ENCODE measurements around the gene DYNC1LI1. TPM values are rescaled to one million over a fixed set of nuclear protein-coding genes. Genes with fewer than 3 reads are reported as not detected.
"Not testable (repeated sequence)": the region's sequence is repeated elsewhere in the genome, so short reads cannot be mapped to it uniquely, and the experiment has no call there.

DYNC1LI1 gene
- total RNA-seq, 1 donor from 2014 or later: 29.0 TPM

DNA sequence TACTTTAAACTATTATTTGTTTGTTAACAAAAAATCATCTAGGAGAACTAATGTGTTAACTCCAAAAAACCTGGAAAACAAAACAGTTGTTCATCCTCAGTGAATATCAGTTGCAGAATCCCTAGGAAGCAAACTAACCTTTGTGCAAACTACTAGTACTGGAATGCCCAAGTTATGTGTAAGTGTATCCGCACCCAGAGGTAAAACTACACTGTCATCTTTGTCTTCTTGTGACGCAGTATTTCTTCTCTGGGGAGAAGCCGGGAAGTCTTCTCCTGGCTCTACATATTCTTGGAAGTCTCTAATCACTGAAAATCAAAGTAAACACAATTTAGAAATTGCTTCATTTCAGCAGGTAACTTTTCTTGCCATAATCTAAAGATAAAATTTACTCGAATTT lies 29.8 kb downstream of the DYNC1LI1 start:
- intact Hi-C loops (cut with micrococcal nuclease): no loop called here

DNA sequence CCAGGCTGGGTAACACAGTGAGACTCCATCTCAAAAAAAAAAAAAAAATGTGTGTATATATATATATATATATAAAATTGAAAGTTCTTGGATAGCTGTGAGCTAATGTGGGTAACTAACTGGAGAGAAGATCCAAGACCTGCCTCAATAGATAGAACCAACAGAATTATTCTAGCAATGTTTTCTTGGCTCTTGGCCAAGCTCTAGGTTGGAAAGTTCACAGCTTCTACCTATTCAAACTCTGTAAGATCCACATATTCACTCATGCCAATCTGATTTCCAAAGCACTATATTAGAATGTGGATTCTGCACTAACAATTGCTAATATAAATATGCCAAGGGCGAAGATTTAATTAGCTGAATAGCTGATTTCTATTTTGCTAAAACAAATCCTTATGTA lies 38.2 kb downstream of the DYNC1LI1 start:
- intact Hi-C loops (cut with micrococcal nuclease): no loop called here

DNA sequence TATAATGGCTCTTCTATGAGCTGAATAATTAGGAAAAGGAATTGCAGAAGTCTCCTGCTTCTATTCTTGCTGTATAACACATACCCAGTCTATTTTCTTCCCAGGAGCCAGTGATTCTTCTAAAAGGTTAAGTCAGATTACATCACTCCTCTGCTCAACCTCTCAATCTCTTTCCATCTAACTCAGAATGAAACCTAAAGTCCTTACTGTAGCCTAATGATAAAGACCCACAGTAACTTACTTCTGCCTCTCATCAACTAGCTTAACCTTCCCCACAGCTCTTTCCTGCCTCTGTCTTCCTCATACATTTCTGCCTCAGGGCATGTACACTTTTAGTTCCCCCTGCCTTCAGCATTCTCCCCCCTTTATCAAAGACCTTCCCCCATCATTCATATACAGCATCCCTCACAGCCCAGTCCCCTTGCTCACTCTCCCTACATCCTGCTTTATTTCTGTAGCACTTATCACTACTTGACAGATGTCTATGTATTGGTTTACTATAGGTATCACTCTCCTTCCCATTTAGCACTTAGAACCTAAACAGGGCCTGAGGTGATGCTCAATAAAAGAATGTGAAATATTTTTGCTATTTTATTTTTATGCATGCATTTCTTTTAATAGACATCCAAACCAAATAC lies 39.5 kb downstream of the DYNC1LI1 start:
- intact Hi-C loops (cut with micrococcal nuclease): loop anchor here (2.0 kb wide), 1 partner anchor 42 kb away; no protein-coding TSS in a partner anchor

DNA sequence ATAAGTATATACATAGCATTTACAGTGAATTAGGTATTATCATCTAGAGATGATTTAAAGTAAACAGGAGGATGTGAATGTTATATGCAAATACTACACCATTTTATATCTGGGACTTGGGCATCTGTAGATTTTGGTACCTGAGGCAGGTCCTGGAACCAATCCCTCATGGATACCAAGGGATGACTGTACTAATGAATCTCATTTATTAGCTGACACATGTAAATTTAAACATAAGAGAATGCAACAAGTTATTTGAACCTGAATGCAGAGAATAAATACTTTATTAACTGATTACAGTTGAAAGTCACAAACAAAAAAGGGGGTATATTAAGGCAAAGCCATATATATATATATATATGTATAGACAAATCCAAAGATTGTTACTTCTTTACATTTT lies 44.9 kb downstream of the DYNC1LI1 start:
- intact Hi-C loops (cut with micrococcal nuclease): no loop called here

DNA sequence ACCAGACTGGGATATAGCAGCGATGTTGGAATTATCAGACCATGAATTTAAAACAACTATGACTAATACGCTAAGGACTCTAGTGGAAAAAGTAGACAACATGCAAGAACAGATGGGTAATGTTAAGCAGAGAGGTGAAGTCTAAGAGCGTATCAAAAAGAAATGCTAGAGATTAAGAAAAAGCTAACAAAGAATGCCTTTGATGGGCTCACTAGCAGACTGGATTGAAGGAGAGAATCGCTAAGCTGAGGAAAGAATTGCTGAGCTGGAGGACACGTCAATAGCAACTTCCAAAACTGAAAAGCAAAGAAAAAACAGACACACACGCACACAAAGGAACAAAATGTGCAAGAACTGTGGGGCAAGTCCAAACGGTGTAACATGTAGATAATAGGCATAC lies 48.0 kb downstream of the DYNC1LI1 start:
- intact Hi-C loops (cut with micrococcal nuclease): no loop called here

DNA sequence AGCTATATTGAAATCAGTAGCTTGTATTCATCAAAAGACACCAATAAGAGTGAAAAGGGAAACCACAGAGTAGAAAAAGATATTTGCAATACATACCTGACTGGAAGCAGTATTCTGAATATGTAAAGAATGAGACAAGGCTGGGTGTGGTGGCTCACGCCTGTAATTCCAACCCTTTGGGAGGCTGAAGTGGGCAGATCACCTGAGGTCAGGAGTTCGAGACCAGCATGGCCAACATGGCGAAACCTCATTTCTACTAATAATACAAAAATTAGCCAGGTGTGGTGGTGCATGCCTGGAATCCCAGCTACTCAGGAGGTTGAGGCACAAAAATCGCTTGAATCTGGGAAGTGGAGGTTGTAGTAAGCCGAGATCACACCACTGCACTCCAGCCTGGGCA lies 51.7 kb downstream of the DYNC1LI1 start:
- intact Hi-C loops (cut with micrococcal nuclease): not testable (repeated sequence)

DNA sequence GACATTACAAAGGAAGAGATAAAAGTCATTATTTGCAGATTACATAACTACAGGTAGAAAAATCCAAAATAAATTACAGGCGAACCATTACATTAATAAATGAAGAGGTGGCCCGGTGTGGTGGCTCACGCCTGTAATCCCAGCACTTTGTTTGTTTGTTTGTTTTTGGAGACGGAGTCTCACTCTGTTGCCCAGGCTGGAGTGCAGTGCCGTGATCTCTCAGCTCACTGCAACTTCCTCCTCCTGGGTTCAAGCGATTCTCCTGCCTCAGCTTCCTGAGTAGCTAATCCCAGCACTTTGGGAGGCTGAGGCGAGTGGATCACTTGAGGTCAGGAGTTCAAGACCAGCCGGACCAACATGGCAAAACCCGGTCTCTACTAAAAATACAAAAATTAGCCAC lies 53.9 kb downstream of the DYNC1LI1 start:
- intact Hi-C loops (cut with micrococcal nuclease): not testable (repeated sequence)

DNA sequence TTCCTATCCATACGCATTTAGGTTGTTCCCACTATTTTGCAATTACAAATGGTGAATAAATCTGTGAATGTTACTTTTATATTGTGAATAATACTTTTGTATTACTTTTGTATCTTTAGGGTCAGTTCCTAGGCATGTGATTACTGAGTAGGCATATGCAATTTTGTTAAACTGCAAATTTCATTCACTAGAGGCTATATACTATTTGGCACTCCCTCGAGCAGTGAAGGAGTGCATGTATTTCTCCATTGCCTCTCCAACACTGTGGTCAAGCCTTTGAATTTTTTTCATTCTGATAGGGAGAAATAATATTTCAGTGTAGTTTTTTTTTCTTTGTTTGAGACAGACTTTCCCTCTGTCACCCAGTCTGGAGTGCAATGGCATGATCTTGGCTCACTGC lies 59.7 kb downstream of the DYNC1LI1 start:
- intact Hi-C loops (cut with micrococcal nuclease): loop anchor here (2.0 to 5.0 kb wide), 2 partner anchors 60 to 76 kb away; partner anchors contain the start of gene DYNC1LI1

DNA sequence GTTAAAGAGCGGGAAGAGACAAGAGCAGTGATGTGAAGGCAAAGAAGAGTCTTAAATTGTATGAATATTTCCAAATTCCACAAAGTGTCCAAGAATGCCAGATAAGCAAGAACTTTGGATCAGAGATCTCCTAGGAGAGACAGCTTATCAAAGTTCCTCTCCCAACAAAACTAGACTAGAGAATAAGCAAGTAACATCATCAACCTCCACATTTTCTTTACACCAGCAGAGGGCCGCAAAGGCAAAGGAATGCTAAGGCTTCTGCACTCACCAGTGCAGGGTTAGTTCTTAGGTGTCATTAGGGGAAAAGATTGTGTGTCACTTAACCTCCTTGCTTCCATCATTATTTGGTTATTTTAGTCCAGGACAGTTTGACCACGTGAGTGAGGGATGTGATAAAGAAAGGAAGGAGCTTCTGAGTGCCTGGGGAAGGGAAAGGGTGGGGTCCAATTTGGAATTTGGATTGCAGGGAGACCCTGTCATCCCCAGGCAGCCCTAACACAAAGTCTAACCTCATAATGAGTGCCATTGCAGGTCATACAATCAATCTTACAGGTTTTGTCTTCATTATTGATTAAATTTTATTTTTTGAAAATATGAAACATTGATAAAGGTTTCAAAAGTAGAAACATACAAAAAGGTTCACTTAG lies 60.5 kb downstream of the DYNC1LI1 start:
- intact Hi-C loops (cut with micrococcal nuclease): loop anchor here (1.0 to 5.0 kb wide), 7 partner anchors 61 to 424 kb away; partner anchors contain the start of genes CNOT10 and DYNC1LI1

DNA sequence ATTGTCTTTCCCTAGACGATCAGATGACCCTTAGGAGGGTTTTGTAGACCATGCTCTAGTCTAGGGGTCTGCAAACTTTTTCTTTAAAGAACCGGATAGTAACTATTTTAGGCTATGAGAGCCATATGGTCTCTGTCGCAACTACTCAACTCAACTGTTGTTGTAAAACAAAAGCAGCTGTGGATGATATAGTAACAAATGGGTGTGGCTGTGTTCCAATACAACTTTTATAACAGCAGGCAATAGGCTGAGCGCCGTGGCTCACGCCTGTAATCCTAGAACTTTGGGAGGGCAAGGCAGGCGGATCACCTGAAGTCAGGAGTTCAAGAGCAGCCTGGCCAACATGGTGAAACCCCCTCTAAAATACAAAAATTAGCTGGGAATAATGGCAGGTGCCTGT lies 61.9 kb downstream of the DYNC1LI1 start:
- intact Hi-C loops (cut with micrococcal nuclease): no loop called here

DNA sequence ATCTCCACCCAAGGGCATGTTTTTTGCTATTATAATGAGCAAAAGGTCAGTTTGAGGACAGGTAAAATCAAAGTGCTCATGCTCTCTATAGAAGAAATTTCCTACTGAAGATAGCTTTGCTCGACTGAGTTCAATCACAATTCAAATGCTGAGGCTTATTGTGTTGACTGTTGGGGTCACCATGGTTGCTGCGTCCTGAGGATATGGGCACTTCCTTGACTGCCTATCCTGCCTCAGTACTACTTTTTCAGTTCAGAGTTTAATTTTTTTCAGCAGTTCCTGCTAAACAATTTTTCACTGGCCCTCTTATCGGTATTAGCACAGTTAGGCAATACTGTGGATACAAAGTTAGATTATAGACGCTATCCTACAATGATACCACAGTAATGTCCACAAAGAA lies 64.2 kb downstream of the DYNC1LI1 start:
- intact Hi-C loops (cut with micrococcal nuclease): no loop called here

DNA sequence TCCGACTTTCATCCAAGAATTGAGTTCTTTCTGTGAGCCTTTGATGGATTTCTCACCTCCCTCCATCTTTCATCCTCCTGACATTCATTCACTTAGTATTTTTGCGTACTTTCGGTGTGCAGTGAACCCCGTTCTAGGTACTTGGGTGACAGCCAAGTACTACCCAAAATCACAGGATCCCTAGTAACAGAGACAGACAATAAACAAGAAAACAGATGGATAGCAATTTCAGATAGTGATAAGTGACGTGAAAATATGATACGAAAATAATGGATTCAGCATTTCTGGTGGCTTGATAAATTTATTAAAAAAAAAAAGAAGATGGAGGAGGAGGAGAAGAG lies 67.7 kb downstream of the DYNC1LI1 start:
- intact Hi-C loops (cut with micrococcal nuclease): loop anchor here (1.0 to 2.0 kb wide), 15 partner anchors 34 to 1296 kb away; partner anchors contain the start of genes CMTM7, CMTM8, CNOT10 and DYNC1LI1

DNA sequence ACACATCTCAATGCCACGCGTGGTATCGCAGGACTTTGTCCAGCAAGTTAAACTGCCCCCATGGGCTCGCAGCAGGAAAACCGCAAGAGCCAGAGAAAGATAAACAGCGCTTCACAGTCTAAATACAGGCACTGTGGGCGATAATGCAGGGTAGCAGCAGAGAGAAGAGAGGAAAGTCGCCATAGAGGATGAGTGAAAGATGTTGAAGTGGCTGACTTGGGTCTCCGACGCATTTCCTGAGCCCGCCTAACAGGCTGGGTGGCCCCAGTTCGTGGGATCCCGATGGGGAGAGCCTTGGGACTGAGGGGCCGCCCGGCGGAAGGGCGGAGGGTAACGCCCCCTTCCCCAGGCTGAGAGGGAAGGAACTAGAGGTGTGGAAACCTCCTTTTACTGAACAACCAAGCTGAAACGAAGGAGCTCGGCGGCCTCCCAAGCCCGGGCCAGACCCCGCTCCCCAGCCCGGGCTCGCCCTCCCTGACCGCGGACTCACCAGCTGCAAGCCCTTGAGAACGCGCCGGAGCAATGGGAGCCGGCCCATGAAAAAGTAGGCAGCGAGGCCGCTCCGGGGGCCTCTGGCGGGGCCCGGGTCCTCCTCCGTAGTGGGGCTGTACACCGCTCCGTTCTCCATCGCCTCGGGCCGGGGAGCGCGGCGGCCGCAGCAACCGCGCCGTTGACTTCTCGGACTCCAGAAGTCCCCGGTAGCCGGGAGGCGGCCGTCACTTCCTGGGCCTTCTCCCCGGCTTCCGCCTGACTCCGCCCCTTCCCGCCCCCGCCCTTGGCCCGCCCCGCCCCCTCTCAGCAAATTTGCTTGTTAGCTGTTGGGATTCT lies 68.3 kb downstream of the DYNC1LI1 start, which contains the start of gene CMTM6:
TSS of gene CMTM6 (minus strand) at position 735 of the 828 bp plus-strand sequence. CDS start at position 628, 107 bp downstream.
- intact Hi-C loops (cut with micrococcal nuclease): loop anchor here (1.0 to 2.0 kb wide), 15 partner anchors 34 to 1296 kb away; partner anchors contain the start of genes CMTM7, CMTM8, CNOT10 and DYNC1LI1

DNA sequence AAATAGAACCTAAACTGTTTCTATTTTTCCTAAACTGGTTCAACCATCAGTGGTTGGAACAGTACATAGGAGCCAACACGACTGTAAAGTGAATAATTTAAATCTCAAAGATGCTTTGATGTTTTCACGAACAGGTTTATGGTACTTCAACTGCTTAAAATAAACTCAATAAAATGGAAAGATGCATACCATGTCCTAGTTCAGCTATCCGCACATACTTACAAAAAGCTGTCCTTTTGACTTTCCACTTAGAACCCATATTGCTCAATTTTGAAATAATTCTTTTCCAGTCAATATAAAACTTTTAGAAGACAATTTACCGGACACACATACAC lies 68.9 kb downstream of the DYNC1LI1 start:
- intact Hi-C loops (cut with micrococcal nuclease): loop anchor here (1.0 to 2.0 kb wide), 16 partner anchors 33 to 1297 kb away; partner anchors contain the start of genes CMTM7, CMTM8, CNOT10 and DYNC1LI1

DNA sequence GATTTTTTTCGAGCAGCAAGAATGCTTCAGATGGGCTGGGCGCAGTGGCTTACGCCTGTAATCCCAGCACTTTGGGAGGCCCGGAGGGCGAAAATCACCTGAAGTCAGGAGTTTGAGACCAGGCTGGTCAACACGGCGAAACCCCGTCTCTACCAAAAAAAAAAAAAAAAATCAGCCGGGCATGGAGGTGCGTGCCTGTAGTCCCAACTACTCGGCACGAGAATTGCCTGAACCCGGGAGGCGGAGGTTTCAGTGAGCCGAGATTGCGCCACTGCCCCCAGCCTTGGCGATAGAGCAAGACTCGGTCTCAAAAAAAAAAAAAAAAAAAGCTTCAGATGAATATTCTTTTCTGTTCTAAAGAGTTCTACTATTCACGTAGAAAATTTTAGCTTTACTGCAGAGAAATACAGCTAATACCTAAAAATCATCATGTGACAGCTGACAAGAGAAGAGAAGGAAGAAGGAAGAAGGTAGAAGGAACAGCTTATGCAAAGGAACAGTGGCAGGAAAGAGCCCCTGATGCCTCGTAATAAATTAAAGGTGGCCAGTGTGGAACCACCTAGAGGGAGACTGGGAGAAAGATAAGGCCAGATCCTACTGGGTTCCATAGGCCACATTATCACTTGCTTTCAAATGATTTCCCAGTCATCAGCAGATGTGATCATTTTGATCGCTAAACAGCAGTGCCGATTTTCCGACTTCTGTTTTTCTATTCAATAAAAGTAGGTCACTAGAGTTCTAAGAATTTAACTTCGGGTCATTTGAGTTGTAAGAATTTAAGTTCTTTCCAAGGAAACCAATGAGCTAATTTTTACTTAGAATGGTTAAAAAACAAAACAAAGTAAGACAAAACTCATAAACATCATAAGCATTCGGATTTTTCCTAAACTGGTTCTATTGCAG lies 69.5 kb downstream of the DYNC1LI1 start:
- intact Hi-C loops (cut with micrococcal nuclease): loop anchor here (1.0 kb wide), 1 partner anchor 126 kb away; no protein-coding TSS in a partner anchor

DNA sequence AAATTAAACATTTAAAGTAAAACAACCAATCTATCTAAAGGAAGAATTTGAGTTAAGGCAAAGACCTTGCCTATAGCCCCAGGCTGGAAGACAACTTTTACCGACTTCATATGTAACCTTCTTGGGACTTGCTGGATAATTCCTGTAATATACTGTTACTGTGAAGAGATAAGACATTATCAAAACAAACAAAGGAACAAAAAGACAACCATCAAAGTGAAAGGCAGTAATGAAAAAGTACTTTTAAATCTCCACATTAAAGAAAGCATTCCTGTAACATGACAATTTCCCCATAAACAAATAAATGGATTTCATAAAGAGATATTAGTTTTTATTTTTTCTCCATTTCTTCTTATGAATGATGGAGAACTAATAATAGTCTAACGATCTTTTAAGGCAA lies 70.4 kb downstream of the DYNC1LI1 start:
- intact Hi-C loops (cut with micrococcal nuclease): no loop called here

DNA sequence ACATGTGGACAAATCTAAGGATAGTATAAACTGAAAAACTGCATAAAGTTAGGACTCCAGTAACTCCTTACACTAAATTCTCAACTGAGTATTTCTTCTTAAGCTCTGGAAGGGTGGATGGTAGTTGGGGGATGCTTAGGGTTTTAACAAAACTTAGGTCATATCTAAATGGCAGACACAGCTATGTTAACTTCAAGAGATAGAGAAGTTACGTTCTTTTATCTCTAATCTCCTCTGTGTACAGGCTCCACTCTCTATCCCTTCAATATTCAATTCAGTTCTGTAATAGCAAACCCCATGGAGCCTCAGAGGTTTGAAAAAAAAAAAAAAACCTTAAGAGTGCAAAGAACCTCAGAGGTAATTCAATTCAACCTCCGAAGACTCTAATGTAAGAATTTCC lies 71.1 kb downstream of the DYNC1LI1 start:
- intact Hi-C loops (cut with micrococcal nuclease): no loop called here

DNA sequence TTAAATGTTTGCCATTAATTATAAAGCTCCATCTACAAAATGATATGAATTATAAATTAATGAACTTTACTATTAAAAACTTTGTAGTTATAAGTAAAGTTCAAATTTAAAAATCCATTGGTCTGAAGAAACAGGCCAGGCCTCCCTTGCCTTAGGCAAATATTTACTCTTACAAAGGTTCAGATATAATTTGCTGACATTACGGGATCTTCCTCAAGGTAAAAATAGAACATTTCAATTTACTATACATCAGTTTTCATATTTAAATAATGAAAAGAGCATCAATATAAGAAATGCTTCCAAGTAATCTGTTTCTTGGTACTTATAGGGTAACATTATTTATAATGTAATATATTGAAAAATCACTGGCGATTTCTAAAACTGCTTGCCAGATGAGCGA lies 71.7 kb downstream of the DYNC1LI1 start:
- intact Hi-C loops (cut with micrococcal nuclease): no loop called here

DNA sequence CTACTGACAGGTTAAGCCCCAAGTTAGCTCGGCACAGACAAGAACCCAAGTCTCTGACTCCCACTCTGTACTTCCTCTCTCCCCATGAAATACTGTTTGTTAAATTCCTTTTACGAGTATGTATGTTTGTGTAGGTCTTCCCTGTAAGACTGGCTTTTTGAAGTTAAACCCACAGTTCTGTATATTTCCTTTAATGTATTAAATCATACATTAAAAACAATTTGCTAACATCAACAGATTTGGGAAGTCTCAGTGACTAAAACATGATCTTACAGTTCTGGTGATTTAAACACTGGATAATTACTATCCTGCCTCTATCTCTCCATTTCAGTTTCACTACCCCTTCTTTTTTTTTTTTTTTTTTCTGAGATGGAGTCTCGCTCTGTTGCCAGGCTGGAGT lies 72.4 kb downstream of the DYNC1LI1 start:
- intact Hi-C loops (cut with micrococcal nuclease): no loop called here

DNA sequence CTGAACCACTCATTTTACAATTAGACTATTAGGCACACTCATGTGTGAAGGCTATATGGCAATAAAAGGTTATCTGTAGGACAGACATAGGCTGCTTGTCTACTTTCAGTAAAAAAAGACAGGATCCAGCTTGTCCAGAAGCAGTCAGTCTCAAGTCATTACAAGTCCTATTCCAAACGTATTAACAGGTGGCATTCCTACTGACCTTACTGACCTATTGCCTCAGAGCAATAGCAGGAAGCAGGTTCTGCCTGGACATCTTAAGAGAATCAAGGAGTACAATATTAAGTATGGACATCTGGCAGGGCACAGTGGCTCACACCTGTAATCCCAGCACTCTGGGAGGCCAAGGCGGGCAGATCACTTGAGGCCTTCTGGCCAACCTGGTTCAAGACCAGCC lies 75.0 kb downstream of the DYNC1LI1 start:
- intact Hi-C loops (cut with micrococcal nuclease): no loop called here

DNA sequence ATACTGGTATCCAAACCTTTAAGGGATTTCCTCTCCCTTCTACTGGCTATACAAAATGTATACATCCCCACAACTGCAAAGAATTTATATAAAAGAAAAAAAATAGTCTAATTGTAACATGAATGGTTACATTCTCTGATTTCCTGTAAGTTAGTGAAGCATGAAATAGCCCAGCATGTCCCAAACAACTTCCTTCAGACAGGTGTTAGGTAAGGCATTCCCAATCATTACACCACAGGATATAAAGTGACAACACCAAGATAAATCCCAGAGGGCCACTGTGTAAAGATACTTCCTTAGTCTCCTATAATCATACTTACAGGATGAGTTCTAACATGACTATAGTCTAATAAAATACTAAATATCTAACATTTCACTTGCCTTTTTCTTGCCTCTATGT lies 75.6 kb downstream of the DYNC1LI1 start:
- intact Hi-C loops (cut with micrococcal nuclease): no loop called here
